GM18951 (cell line): ENCODE data around the gene MCTP1.

Experiments
- POLR2A ChIP-seq: IDR thresholded peaks from 4 replicates; pipeline ENCODE4 v1.6.1; 2011; ENCODE audit warnings: mild to moderate bottlenecking; ENCODE audit not compliant: insufficient read length, insufficient read depth; ENCODE audit errors: extremely low read depth
- in situ Hi-C: fragments of 300-500 bp; cut with MboI; formaldehyde crosslinking; loops from one replicate; pipeline ENCODE4 v1.12.0; 2022; ENCODE audit warnings: low sequenced_read_pairs, mixed read lengths, inconsistent platforms; ENCODE audit not compliant: unreplicated experiment

The MCTP1 gene

GRCh38 chr5:95066048-95066447, 218.8 kb downstream of the MCTP1 start:
- in situ Hi-C loops: no loop called here
- TF ChIP-seq POLR2A: no peak

DNA sequence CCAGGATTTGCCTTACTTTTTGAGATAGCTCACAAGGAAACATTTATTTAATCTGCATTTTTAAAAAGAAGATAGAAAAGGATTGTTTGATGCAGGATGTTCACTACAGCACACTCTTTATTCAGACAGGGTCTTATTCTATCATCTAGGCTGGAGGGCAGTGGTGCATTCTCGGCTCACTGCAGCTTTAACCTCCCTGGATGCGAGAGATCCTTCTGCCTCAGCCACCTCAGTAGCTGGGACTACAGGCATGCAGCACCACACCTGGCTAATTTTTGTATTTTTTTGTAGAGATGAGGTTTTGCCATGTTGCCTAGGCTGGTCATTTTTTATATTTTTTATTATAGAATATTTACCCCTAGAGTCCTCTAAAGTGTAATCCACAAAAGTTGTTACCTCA, 221.4 kb downstream of the MCTP1 start:
- no peak for TF ChIP-seq POLR2A
- in situ Hi-C loops: no loop called here

- no peak for TF ChIP-seq POLR2A
- in situ Hi-C loops: no loop called here
These were observed 224.8 kb downstream of the MCTP1 start for GRCh38 chr5:95060098-95060497.

DNA sequence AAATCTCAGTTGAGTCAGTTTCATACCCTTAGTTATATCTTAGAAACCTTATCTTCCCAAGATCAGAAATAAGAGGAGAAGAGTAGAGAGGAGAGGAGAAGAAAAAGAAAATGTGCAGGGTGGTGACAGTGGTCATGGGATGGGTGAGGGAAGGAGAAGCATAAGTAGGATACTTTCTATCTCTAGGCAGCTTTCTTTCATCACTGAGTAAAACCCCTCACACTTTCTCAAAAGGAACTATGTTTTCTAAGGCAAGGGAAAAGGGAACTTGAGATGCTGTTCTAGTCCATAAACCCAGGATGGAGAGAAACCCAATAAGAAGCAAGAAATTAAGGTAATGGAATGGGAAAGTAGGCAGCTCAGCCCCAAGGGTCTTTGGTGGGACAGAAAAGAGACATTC, 225.3 kb downstream of the MCTP1 start:
- in situ Hi-C loops: no loop called here
- no peak for TF ChIP-seq POLR2A

DNA sequence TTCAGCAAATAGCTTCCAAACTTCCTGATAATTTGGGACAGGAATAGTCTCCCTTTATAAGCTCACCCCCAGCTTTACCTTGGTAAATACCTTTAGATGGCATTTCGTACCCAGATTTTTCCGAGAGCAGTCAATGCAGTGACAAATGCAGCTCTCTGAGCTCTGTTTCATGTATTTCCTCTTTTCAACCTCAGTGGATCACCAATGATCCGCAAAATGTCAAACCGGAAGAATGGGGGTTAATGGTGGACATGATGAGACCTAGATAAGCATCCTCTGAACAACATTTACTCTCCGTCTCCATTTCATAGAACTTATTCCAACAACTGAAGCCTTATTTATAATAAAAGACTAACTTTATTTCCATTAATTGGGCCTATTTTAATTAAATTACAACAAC, 227.3 kb downstream of the MCTP1 start:
- no peak for TF ChIP-seq POLR2A
- in situ Hi-C loops: no loop called here

- TF ChIP-seq POLR2A: no peak
- in situ Hi-C loops: no loop called here
These were observed 231.6 kb downstream of the MCTP1 start for GRCh38 chr5:95053253-95053652.

DNA sequence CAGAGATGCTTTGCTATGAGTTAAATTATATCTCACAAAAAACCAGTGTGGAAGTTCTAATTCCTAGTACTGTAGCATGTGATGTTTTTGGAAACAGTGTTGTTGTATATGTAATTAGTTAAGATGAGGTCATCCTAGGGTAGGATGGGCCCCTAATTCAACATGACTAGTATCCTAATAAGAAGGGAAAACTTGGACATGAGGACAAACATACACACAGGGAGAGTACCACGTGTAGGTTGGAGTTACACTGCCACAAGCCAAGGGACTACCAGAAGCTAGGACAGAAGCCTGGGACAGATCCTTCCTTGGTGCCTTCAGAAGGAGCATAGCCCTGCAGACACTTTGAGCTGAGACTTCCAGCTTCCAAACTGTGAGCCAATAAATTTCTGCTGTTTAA, 234.2 kb downstream of the MCTP1 start:
- no peak for TF ChIP-seq POLR2A
- in situ Hi-C loops: no loop called here

GRCh38 chr5:95048628-95049027, 236.3 kb downstream of the MCTP1 start:
- no peak for TF ChIP-seq POLR2A
- in situ Hi-C loops: no loop called here

- TF ChIP-seq POLR2A: no peak
- in situ Hi-C loops: no loop called here
These were observed 239.5 kb downstream of the MCTP1 start for GRCh38 chr5:95045181-95045965.

DNA sequence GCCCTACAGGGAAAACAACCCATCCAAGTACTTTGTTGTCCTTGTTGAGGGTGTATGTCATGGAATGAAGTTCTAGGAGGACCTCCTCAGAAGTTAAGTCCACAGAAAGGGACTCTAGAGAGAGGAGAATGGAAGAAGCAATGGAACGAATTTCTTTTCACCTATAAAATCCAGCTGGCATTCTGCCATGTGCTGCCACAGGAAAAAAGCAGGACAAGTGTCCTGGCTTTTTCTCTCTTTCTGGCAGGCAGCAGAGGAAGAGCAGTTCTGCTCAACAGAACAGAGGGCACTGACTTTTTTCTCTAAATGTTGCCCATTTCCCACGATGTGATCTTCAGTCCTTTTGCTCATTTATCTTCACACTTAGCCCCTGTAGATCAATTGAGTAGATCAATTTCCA, 240.8 kb downstream of the MCTP1 start:
- in situ Hi-C loops: no loop called here
- no peak for TF ChIP-seq POLR2A

- in situ Hi-C loops: no loop called here
- TF ChIP-seq POLR2A: no peak
These were observed 241.2 kb downstream of the MCTP1 start for GRCh38 chr5:95043648-95044047.

GRCh38 chr5:95043234-95043633, 241.7 kb downstream of the MCTP1 start:
- TF ChIP-seq POLR2A: no peak

GRCh38 chr5:95042037-95042436, 242.9 kb downstream of the MCTP1 start:
- no peak for TF ChIP-seq POLR2A
- in situ Hi-C loops: no loop called here

More at GRCh38 chr5:95043234-95043633, 241.7 kb downstream of the MCTP1 start:
- in situ Hi-C loops: no loop called here

DNA sequence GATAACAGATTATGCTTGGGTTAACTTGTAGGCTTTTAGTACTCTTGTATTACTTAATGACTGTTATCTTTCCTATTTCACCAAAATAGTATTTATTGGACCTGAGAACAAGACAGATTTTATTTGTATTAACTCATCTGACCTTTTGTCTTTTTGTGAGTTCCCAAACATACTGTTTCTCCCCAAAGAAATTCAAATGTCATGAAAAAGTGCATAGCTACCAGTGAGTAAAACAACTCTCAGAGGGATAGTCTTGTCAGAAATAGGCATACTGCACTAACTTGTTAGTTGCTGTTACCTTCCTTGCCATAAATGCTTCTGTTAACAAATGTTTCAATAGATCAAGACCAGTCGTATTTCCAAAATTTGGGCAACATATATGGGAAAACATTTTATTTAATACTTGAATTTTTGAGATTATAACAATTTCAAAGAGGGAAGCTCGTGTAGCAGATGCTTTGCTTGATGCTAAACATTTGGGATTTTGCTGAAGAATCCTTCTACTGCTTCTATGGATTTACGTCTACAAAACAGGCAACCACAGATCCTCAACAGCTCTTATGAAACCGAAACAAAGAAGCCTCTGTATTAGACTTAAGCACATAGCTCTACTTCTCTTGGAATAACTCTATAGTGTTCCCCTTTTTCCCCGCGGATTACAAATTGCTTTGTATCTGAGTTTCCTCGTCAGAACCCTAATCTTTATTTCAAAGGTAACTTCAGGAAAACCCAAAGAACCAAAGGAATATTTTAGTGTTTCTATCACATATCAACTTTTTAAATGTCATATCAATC, 248.8 kb downstream of the MCTP1 start:
- no peak for TF ChIP-seq POLR2A
- in situ Hi-C loops: no loop called here
